Liver (tissue), 9 donors: Measurements from ENCODE around the gene JAZF1. TPM values are rescaled to one million over a fixed set of nuclear protein-coding genes. Genes with fewer than 3 reads are reported as not detected.

Experiments
- DNase-seq: peaks from one replicate; pipeline ENCODE4 v3.0.0-alpha.2; 2017; ENCODE audit warnings: low spot score
- H3K27ac ChIP-seq, 2 donors: one replicate each; pipeline ENCODE4 v1.7.0; 2013; ENCODE audit warnings: inconsistent platforms in 2 of 2, low read length in 2 of 2, control low read depth in 1 of 2, low read depth in 1 of 2, mild to moderate bottlenecking in 1 of 2
- H3K27me3 ChIP-seq, 4 donors: one replicate each; pipeline versions ENCODE4 v1.6.1 to v1.7.0; 2013; ENCODE audit warnings: low read length in 3 of 4, inconsistent platforms in 1 of 4, mild to moderate bottlenecking in 1 of 4, moderate library complexity in 1 of 4; ENCODE audit not compliant: control insufficient read depth in 4 of 4, insufficient read depth in 4 of 4
- H3K36me3 ChIP-seq, 4 donors: one replicate each; pipeline versions ENCODE4 v1.6.1 to v1.7.0; 2013; ENCODE audit warnings: low read length in 3 of 4, mild to moderate bottlenecking in 3 of 4, low read depth in 1 of 4, moderate library complexity in 1 of 4; ENCODE audit not compliant: control insufficient read depth in 4 of 4, insufficient read depth in 3 of 4
- H3K4me1 ChIP-seq, 4 donors: one replicate each; pipeline versions ENCODE4 v1.6.1 to v1.7.0; 2013; ENCODE audit warnings: low read length in 3 of 4, mild to moderate bottlenecking in 3 of 4, moderate library complexity in 1 of 4; ENCODE audit not compliant: control insufficient read depth in 4 of 4, insufficient read depth in 4 of 4
- H3K4me3 ChIP-seq, 3 donors: one replicate each; pipeline versions ENCODE4 v1.6.1 to v1.7.0; 2013; ENCODE audit warnings: low read length in 3 of 3, control low read depth in 1 of 3, low read depth in 1 of 3, mild to moderate bottlenecking in 1 of 3
- H3K9ac ChIP-seq, 2 donors: one replicate each; pipeline ENCODE4 v1.7.0; 2013; ENCODE audit warnings: low read length in 2 of 2, mild to moderate bottlenecking in 2 of 2, moderate library complexity in 2 of 2, control low read depth in 1 of 2, low read depth in 1 of 2
- H3K9me3 ChIP-seq, 4 donors: one replicate each; pipeline versions ENCODE4 v1.6.1 to v1.7.0; 2013; ENCODE audit warnings: low read length in 3 of 4; ENCODE audit not compliant: control insufficient read depth in 4 of 4
- FOXA1 ChIP-seq: IDR thresholded peaks from 2 replicates; pipeline ENCODE4 v1.6.1; 2016; ENCODE audit warnings: antibody characterized with exemption
- GABPA ChIP-seq, 2 donors: IDR thresholded peaks in 1 of 2; conservative IDR thresholded peaks in 1 of 2; 2 replicates each; pipeline ENCODE4 v1.6.1; 2016; ENCODE audit warnings: antibody characterized with exemption in 2 of 2, mild to moderate bottlenecking in 1 of 2, moderate library complexity in 1 of 2
- HNF4A ChIP-seq, 2 donors: conservative IDR thresholded peaks; 2 replicates each; pipeline ENCODE4 v1.6.1; 2016; ENCODE audit warnings: antibody characterized with exemption in 2 of 2, mild to moderate bottlenecking in 2 of 2
- HNF4G ChIP-seq: IDR thresholded peaks from 2 replicates; pipeline ENCODE4 v1.6.1; 2016; ENCODE audit warnings: antibody characterized with exemption
- RAD21 ChIP-seq, 2 donors: IDR thresholded peaks; 2 replicates each; pipeline ENCODE4 v1.6.1; 2016; ENCODE audit warnings: antibody characterized with exemption in 2 of 2, mild to moderate bottlenecking in 2 of 2
- SP1 ChIP-seq: IDR thresholded peaks from 2 replicates; pipeline ENCODE4 v1.6.1; 2018; ENCODE audit warnings: antibody characterized with exemption, mild to moderate bottlenecking
- TAF1 ChIP-seq: conservative IDR thresholded peaks from 2 replicates; pipeline ENCODE4 v1.6.1; 2016; ENCODE audit warnings: antibody characterized with exemption, mild to moderate bottlenecking
- WGBS: extraction: QIAGEN DNeasy Blood & Tissue Kit; methylation state at CpG from one replicate; pipeline ENCODE4 v1.1.7; 2013; 5-methylcytosine and 5-hydroxymethylcytosine counted together
- polyA plus RNA-seq, 2 donors: library from polyadenylated mRNA; stranded (reverse) in 1 of 2; unstranded in 1 of 2; fragments of 200-250 nt in 1 of 2; fragments of >200 nt in 1 of 2; fragmentation: Nextera tagmentation in 1 of 2; extraction: Ambion mirVana in 1 of 2; gene quantifications; one replicate each; pipeline versions ENCODE4 v1.2.1 to v1.2.3, GENCODE V29; 2013 to 2015
- total RNA-seq, 2 donors: library from RNA; depleted of rRNA; stranded (reverse); fragments of >200 nt; gene quantifications; one replicate each; pipeline ENCODE4 v1.2.3, GENCODE V29; 2014
- TF ChIP-seq, protein P1 (sequence below): IDR thresholded peaks from 2 replicates; pipeline ENCODE4 v1.6.1; 2016; ENCODE audit warnings: antibody characterized with exemption
- TF ChIP-seq, protein P2 (sequence below): IDR thresholded peaks from 2 replicates; pipeline ENCODE4 v1.6.1; 2016; ENCODE audit warnings: antibody characterized with exemption
- TF ChIP-seq, protein P3 (sequence below): IDR thresholded peaks from 2 replicates; pipeline ENCODE4 v1.6.1; 2016; ENCODE audit warnings: antibody characterized with exemption, mild to moderate bottlenecking
- TF ChIP-seq, protein P4 (sequence below): fragments of 150-350 bp; IDR thresholded peaks from 2 replicates; pipeline ENCODE4 v1.5.1; 2017; ENCODE audit warnings: improper control_type of control experiment, low read depth, low read length; ENCODE audit not compliant: missing input control
- donor health status: healthy.
- donor health status: healthy.
- donor health status: healthy.
- donor health status: healthy.
- donor health status: healthy.

JAZF1 gene
- total and polyA plus RNA-seq, 4 donors, result 2.7 to 17.8 (median 4.0) TPM

DNA sequence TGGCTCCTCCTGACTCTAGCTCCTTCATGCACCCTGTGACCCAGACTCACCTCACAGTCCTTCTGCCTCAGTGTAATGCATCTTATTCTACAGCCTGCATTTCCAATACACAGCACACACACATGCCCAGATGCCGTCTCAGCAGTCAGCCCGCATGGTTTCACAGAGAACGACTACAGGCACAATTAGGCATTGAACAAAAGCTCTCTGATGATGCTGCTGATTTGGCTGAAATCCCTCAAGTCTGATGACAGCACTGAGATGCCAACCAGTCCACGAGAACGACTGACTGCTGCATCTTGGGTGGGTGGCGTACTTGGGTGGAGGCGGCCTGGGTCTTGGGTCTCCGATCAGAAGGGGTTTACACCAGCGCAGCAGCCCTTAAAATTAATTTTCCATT lies 240.3 kb downstream of the JAZF1 start:
- no peak overlapping the region for H3K9ac ChIP-seq
- DNase-seq, result no peak
- TF ChIP-seq SP1 (no peak), HNF4A (conservative IDR thresholded peaks at IDR 0.05) (no peak), GABPA (IDR thresholded peaks at IDR 0.05 in 1 of 2, conservative IDR thresholded peaks at IDR 0.05 in 1 of 2) (no peak), TAF1 (no peak), FOXA1 (no peak)
- TF ChIP-seq, protein P1, sequence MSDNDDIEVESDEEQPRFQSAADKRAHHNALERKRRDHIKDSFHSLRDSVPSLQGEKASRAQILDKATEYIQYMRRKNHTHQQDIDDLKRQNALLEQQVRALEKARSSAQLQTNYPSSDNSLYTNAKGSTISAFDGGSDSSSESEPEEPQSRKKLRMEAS, result no peak
- TF ChIP-seq, protein P2, sequence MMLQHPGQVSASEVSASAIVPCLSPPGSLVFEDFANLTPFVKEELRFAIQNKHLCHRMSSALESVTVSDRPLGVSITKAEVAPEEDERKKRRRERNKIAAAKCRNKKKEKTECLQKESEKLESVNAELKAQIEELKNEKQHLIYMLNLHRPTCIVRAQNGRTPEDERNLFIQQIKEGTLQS, result no peak
- no peak overlapping the region for H3K4me3 ChIP-seq
- no peaks in the 10 kb centered on the region for H3K36me3 ChIP-seq
- H3K9me3 ChIP-seq, result no peaks in the 10 kb centered on the region
- H3K27ac ChIP-seq, result no peak overlapping the region
- H3K4me1 ChIP-seq, result no peaks in the 10 kb centered on the region
- 87% methylated on average over 9 of the region's 9 CpGs for WGBS
- H3K27me3 ChIP-seq, result no peaks in the 10 kb centered on the region

DNA sequence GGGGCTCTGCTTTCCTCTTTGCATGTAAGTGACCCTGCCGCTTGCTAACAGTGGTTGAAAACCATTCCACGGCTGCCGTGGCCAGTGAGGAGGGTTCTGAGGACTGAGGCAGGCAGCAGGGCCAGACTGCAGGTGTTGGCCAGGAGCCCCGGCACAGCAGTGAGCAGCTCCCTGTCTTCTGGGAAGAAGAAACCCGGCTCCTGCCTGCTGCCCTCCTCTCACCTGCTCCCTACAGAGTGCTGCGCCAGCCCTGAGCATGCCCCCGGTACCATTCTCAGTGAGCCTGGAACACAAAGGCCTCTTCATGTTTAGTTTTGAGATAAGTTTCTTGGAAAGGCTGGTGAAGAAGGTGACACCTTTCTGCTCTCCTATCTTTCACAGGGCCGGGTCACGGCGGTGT lies 240.7 kb downstream of the JAZF1 start:
- no peak overlapping the region for H3K9ac ChIP-seq
- 97% methylated on average over 10 of the region's 10 CpGs for WGBS
- TF ChIP-seq, protein P3, sequence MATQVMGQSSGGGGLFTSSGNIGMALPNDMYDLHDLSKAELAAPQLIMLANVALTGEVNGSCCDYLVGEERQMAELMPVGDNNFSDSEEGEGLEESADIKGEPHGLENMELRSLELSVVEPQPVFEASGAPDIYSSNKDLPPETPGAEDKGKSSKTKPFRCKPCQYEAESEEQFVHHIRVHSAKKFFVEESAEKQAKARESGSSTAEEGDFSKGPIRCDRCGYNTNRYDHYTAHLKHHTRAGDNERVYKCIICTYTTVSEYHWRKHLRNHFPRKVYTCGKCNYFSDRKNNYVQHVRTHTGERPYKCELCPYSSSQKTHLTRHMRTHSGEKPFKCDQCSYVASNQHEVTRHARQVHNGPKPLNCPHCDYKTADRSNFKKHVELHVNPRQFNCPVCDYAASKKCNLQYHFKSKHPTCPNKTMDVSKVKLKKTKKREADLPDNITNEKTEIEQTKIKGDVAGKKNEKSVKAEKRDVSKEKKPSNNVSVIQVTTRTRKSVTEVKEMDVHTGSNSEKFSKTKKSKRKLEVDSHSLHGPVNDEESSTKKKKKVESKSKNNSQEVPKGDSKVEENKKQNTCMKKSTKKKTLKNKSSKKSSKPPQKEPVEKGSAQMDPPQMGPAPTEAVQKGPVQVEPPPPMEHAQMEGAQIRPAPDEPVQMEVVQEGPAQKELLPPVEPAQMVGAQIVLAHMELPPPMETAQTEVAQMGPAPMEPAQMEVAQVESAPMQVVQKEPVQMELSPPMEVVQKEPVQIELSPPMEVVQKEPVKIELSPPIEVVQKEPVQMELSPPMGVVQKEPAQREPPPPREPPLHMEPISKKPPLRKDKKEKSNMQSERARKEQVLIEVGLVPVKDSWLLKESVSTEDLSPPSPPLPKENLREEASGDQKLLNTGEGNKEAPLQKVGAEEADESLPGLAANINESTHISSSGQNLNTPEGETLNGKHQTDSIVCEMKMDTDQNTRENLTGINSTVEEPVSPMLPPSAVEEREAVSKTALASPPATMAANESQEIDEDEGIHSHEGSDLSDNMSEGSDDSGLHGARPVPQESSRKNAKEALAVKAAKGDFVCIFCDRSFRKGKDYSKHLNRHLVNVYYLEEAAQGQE, result no peak
- TF ChIP-seq, protein P4, sequence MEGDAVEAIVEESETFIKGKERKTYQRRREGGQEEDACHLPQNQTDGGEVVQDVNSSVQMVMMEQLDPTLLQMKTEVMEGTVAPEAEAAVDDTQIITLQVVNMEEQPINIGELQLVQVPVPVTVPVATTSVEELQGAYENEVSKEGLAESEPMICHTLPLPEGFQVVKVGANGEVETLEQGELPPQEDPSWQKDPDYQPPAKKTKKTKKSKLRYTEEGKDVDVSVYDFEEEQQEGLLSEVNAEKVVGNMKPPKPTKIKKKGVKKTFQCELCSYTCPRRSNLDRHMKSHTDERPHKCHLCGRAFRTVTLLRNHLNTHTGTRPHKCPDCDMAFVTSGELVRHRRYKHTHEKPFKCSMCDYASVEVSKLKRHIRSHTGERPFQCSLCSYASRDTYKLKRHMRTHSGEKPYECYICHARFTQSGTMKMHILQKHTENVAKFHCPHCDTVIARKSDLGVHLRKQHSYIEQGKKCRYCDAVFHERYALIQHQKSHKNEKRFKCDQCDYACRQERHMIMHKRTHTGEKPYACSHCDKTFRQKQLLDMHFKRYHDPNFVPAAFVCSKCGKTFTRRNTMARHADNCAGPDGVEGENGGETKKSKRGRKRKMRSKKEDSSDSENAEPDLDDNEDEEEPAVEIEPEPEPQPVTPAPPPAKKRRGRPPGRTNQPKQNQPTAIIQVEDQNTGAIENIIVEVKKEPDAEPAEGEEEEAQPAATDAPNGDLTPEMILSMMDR, result no peak
- TF ChIP-seq HNF4G (no peak), RAD21 (IDR thresholded peaks at IDR 0.05) (no peak), TAF1 (no peak)
- no peaks in the 10 kb centered on the region for H3K27me3 ChIP-seq
- H3K4me3 ChIP-seq, result no peak overlapping the region
- no peaks in the 10 kb centered on the region for H3K36me3 ChIP-seq
- no peak overlapping the region for H3K27ac ChIP-seq
- no peak for DNase-seq
- H3K4me1 ChIP-seq, result no peaks in the 10 kb centered on the region
- no peaks in the 10 kb centered on the region for H3K9me3 ChIP-seq

DNA sequence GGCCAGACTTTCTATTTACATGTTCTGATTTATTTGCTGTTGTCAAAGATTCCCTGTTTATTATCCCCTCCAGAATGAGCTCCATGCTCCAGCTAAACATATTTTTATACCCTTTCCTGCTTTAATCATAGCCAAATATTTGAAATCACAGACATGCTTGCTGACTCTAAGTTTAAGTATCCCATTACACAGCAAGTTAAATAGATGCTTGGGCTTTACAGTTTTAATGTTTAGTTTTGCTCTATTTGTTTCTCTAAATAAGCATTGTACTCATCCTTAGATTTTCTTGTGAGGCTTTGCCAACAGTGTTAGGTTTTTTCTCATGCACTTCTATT lies 243.9 kb downstream of the JAZF1 start:
- no peak overlapping the region for H3K4me3 ChIP-seq
- H3K36me3 ChIP-seq, result no peaks in the 10 kb centered on the region
- no peak overlapping the region for H3K9ac ChIP-seq
- H3K9me3 ChIP-seq, result no peaks in the 10 kb centered on the region
- TF ChIP-seq, protein P4, result no peak
- no peak for TF ChIP-seq RAD21 (IDR thresholded peaks at IDR 0.05)
- TF ChIP-seq, protein P1, result no peak
- H3K4me1 ChIP-seq, result no peaks in the 10 kb centered on the region
- H3K27me3 ChIP-seq, result no peaks in the 10 kb centered on the region
- DNase-seq, result no peak
- no peak overlapping the region for H3K27ac ChIP-seq
